Measurements from ENCODE around the gene NAA20.

NAA20 gene

GRCh38 chr20:20065361-20065760, 48.2 kb downstream of the NAA20 start:
- Histone ChIP-seq H3K4me3 (no peak overlapping the region), H3K27ac (no peak overlapping the region), H3K36me3 (ENCODE audit: insufficient read depth, low read length) (no peaks in the 10 kb centered on the region), H3K9ac (ENCODE audit: insufficient read length) (no peak overlapping the region), H3K9me3 (ENCODE audit: low read depth, low read length) (no peaks in the 10 kb centered on the region)
- TF ChIP-seq POLR2AphosphoS5 (IDR thresholded peaks at IDR 0.05; ENCODE audit: borderline replicate concordance, low read depth, low read length), result no peak
- TF ChIP-seq EZH2 (IDR thresholded peaks at IDR 0.05), result no peak
- TF ChIP-seq FOXP2 (optimal IDR thresholded peaks at IDR 0.05; ENCODE audit: control extremely low read depth, extremely low read length, insufficient read depth), result no peak
- DNase-seq (ENCODE audit: low read depth, low spot score), result no peak

GRCh38 chr20:20070871-20071726, 53.9 kb downstream of the NAA20 start:
- no peaks in the 10 kb centered on the region for H3K9me3 ChIP-seq (ENCODE audit: low read depth, low read length)
- H3K4me3 ChIP-seq, result no peak overlapping the region
- no peak overlapping the region for H3K27ac ChIP-seq
- no peak for DNase-seq (ENCODE audit: low read depth, low spot score)
- H3K36me3 ChIP-seq (ENCODE audit: insufficient read depth, low read length), result no peaks in the 10 kb centered on the region
- TF ChIP-seq POLR2AphosphoS5 (IDR thresholded peaks at IDR 0.05; ENCODE audit: borderline replicate concordance, low read depth, low read length) (no peak), FOXP2 (optimal IDR thresholded peaks at IDR 0.05; ENCODE audit: control extremely low read depth, extremely low read length, insufficient read depth) (no peak), EZH2 (IDR thresholded peaks at IDR 0.05) (no peak)
- no peak overlapping the region for H3K9ac ChIP-seq (ENCODE audit: insufficient read length)

GRCh38 chr20:20073801-20074371, 56.7 kb downstream of the NAA20 start:
- H3K36me3 ChIP-seq (ENCODE audit: insufficient read depth, low read length), result no peaks in the 10 kb centered on the region
- no peak overlapping the region for H3K27ac ChIP-seq
- TF ChIP-seq POLR2AphosphoS5 (IDR thresholded peaks at IDR 0.05; ENCODE audit: borderline replicate concordance, low read depth, low read length), result no peak
- TF ChIP-seq FOXP2 (optimal IDR thresholded peaks at IDR 0.05; ENCODE audit: control extremely low read depth, extremely low read length, insufficient read depth), result no peak
- TF ChIP-seq EZH2 (IDR thresholded peaks at IDR 0.05), result no peak
- DNase-seq (ENCODE audit: low read depth, low spot score), result no peak
- H3K9me3 ChIP-seq (ENCODE audit: low read depth, low read length), result no peaks in the 10 kb centered on the region
- no peak overlapping the region for H3K9ac ChIP-seq (ENCODE audit: insufficient read length)
- no peak overlapping the region for H3K4me3 ChIP-seq

GRCh38 chr20:20075032-20075431, 57.9 kb downstream of the NAA20 start:
- no peak for DNase-seq (ENCODE audit: low read depth, low spot score)
- Histone ChIP-seq H3K4me3 (no peak overlapping the region), H3K9ac (ENCODE audit: insufficient read length) (no peak overlapping the region), H3K27ac (no peak overlapping the region), H3K9me3 (ENCODE audit: low read depth, low read length) (no peaks in the 10 kb centered on the region), H3K36me3 (ENCODE audit: insufficient read depth, low read length) (no peaks in the 10 kb centered on the region)
- TF ChIP-seq POLR2AphosphoS5 (IDR thresholded peaks at IDR 0.05; ENCODE audit: borderline replicate concordance, low read depth, low read length), result no peak
- no peak for TF ChIP-seq FOXP2 (optimal IDR thresholded peaks at IDR 0.05; ENCODE audit: control extremely low read depth, extremely low read length, insufficient read depth)
- no peak for TF ChIP-seq EZH2 (IDR thresholded peaks at IDR 0.05)

GRCh38 chr20:20076297-20077065, 59.3 kb downstream of the NAA20 start:
- Histone ChIP-seq H3K36me3 (ENCODE audit: insufficient read depth, low read length) (no peaks in the 10 kb centered on the region), H3K4me3 (no peak overlapping the region), H3K9me3 (ENCODE audit: low read depth, low read length) (no peaks in the 10 kb centered on the region), H3K9ac (ENCODE audit: insufficient read length) (no peak overlapping the region), H3K27ac (no peak overlapping the region)
- TF ChIP-seq POLR2AphosphoS5 (IDR thresholded peaks at IDR 0.05; ENCODE audit: borderline replicate concordance, low read depth, low read length) (no peak), EZH2 (IDR thresholded peaks at IDR 0.05) (no peak), FOXP2 (optimal IDR thresholded peaks at IDR 0.05; ENCODE audit: control extremely low read depth, extremely low read length, insufficient read depth) (no peak)
- no peak for DNase-seq (ENCODE audit: low read depth, low spot score)

GRCh38 chr20:20078041-20078440, 60.9 kb downstream of the NAA20 start:
- Histone ChIP-seq H3K4me3 (no peak overlapping the region), H3K9ac (ENCODE audit: insufficient read length) (no peak overlapping the region), H3K36me3 (ENCODE audit: insufficient read depth, low read length) (no peaks in the 10 kb centered on the region), H3K9me3 (ENCODE audit: low read depth, low read length) (no peaks in the 10 kb centered on the region), H3K27ac (no peak overlapping the region)
- TF ChIP-seq FOXP2 (optimal IDR thresholded peaks at IDR 0.05; ENCODE audit: control extremely low read depth, extremely low read length, insufficient read depth) (no peak), POLR2AphosphoS5 (IDR thresholded peaks at IDR 0.05; ENCODE audit: borderline replicate concordance, low read depth, low read length) (no peak), EZH2 (IDR thresholded peaks at IDR 0.05) (no peak)
- no peak for DNase-seq (ENCODE audit: low read depth, low spot score)

GRCh38 chr20:20079102-20079784, 62.1 kb downstream of the NAA20 start:
- Histone ChIP-seq H3K36me3 (ENCODE audit: insufficient read depth, low read length) (no peaks in the 10 kb centered on the region), H3K9me3 (ENCODE audit: low read depth, low read length) (no peaks in the 10 kb centered on the region), H3K9ac (ENCODE audit: insufficient read length) (no peak overlapping the region), H3K4me3 (no peak overlapping the region), H3K27ac (no peak overlapping the region)
- TF ChIP-seq FOXP2 (optimal IDR thresholded peaks at IDR 0.05; ENCODE audit: control extremely low read depth, extremely low read length, insufficient read depth) (no peak), POLR2AphosphoS5 (IDR thresholded peaks at IDR 0.05; ENCODE audit: borderline replicate concordance, low read depth, low read length) (no peak), EZH2 (IDR thresholded peaks at IDR 0.05) (no peak)
- DNase-seq (ENCODE audit: low read depth, low spot score), result no peak
